IPS DF 4.7 (cell line): ENCODE measurements around the gene CCSAP.
"Not testable (repeated sequence)": the region's sequence is repeated elsewhere in the genome, so short reads cannot be mapped to it uniquely, and the experiment has no call there.

Source experiments
- DNase-seq: peaks from one replicate; pipeline ENCODE4 v3.0.0-alpha.2; 2013; ENCODE audit warnings: low spot score; ENCODE audit errors: extremely low read depth

CCSAP gene

GRCh38 chr1:229342656-229343569, at the start of gene CCSAP:
TSS of gene CCSAP (minus strand) at chr1:229343047. CDS start at chr1:229342465, 582 bp downstream.
- DNase-seq = no peak

- no peak for DNase-seq
Observed at GRCh38 chr1:229390130-229390529, 47.3 kb upstream of the CCSAP start.

GRCh38 chr1:229388897-229389580, 46.2 kb upstream of the CCSAP start:
- no peak for DNase-seq

DNA sequence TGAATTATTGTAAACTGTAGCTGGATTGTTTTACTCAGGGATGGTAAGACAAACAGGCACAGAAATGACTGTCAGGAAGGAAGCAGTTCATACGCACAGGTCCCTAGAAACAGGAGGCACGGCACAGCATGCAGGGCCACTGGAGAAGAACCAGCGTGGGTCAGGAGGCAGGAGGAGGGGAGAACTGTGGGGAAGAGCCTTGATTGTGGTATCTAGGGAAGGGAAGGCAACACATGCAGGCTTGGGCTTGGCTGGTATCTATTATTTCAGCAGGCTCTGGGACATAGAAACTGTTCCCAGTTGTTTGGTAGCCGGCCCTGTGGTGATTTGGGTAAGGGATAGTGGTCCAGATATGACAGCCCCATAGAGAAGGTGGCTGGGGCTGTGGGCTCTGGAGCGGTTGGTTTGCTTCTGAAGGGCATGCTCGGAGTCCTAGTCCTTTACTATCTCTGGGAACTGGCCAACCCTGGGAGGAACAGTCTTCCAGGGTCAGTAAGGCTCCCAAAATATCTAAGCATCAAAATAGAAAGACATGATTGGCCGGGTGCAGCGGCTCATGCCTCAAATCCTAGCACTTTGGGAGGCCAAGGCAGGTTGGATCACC, 43.1 kb upstream of the CCSAP start:
- DNase-seq = no peak

DNA sequence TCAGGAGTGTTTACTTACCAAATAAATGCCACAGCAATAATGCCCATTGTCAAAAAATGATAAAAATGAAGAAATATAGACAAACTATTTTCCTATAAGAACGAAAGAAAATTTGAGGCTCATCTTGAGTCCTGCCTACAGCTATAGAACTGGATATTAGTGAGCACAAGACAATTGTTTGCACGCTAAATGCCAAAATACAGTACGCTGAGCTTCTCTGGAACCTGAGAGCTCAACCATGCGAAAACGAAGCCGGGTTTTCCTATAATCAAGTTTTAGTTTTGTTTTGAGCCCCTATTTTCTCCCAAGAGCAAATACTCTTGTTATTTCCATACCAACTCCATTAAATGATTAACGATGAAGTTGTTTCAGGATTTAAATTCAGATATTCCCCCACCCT, 42.0 kb upstream of the CCSAP start:
- no peak for DNase-seq

- no peak for DNase-seq
Observed at GRCh38 chr1:229383961-229384360, 41.1 kb upstream of the CCSAP start.

- DNase-seq = no peak
Observed at GRCh38 chr1:229383188-229383587, 40.3 kb upstream of the CCSAP start.

DNA sequence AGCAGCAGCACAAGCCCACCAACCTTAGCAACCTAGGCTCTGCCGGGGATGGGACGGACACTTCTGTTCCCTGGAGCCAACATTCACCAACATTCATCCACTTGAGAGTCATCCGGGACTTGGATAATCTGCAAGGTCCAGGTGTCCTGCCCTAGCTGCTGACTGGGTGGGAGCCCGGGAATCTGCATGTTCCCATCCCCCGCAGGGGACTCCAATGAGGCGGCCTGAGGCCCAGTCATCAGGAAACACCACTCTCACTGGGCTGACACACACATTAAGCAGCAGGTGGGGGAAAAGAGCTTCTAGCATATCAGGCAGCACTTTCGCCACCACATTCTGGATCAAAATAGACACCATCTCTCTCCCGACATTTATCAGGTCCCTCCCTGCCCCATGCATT, 38.4 kb upstream of the CCSAP start:
- DNase-seq = no peak

GRCh38 chr1:229380536-229381160, 37.8 kb upstream of the CCSAP start:
- no peak for DNase-seq

- DNase-seq = no peak
Observed at GRCh38 chr1:229379846-229380245, 37.0 kb upstream of the CCSAP start.

GRCh38 chr1:229378586-229379367, 35.9 kb upstream of the CCSAP start:
- no peak for DNase-seq

GRCh38 chr1:229378035-229378434, 35.2 kb upstream of the CCSAP start:
- DNase-seq = not testable (repeated sequence)

DNA sequence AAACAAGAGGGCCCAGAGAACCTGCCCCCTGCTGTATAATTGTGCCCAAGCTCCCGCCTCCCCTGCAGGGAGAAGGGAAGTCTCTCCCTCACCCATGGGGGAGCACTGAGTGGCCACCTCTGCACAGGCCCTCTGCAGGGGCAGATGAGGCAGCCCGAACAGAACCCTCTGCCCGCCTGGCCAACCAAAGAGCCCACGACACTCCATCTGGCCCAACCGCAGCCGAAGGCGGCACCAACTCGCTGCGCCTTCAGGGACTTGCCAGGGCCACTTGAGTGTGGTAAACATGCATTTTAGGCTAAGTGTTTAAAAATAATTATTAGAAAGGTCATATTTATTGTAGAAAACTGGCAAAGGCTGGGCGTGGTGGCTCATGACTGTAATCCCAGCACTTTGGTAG, 34.6 kb upstream of the CCSAP start:
- DNase-seq = no peak

DNA sequence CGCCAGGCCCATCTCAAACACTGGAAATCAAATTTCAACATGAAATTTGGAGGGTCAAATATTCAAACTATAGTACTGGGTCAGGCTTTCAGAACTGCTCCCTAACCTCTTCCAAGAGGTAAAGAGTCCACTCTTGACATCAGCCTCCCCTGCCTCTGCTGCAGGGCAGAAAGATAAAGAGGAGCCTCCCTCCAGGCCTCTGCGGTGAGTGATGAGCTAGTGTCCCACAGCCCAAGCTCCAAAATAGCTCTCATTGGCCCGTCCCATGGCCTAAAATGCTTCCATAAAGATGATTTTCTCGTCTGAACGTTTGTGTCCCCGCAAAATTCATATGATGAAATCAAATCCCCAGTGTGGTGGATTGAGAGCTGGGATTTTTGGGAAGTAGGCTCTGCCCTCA, 33.7 kb upstream of the CCSAP start:
- no peak for DNase-seq

DNA sequence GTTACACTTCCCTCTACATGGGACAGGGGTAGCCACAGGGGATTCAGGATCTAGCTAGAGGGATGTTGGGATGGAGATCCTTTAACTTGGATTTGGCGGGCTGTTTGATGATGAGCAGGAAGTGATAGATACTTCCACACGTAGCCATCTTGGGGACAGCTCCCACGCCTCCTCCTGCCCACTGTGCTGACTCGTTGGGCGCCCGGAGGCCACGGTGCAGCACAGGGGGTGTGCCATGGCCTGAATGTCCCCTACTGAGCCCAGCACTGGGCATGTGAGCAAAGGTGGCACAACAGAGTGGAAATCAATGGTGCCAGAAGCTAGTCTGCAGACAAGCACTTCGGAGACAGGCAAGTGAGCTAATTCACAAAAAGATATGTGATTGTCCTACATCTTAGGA, 31.6 kb upstream of the CCSAP start:
- no peak for DNase-seq

- DNase-seq = no peak
Observed at GRCh38 chr1:229373395-229373794, 30.5 kb upstream of the CCSAP start.

DNA sequence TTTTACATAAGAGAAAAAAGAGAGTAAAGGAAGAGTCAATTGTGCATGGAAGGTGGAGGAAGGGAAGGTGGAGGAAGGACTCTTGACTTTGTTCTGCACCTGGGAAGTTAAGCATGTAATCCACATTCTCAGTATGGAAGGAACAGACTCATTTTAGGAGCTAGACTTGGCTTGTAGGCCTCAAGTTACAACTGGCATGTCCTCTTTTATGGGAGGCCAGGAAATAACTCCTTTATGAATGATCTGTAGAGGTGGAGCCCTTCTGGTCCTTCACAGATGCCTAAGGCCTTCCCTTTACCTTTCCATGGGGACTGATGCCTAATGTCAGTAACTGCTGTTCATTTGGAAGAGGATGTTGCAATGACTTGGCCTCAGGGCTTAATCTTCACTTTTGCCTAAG, 29.4 kb upstream of the CCSAP start:
- DNase-seq = no peak

DNA sequence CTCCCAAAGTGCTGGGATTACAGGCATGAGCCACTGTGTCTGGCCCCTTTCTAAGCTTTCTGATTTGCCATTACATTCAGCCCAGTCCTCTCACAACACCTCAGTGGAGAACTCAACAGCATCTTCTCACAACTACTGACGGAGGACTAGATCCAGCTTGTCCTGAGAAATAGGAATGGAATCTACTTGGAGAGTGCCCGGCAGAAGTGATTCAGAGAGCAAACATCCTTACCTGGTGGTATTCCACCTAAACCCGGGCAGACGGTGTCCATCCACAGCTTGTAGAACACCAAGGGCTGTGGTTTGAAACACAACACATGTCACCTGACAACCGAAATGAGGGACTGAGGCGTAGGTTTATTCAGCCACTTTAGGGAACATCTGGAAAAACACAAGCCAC, 28.8 kb upstream of the CCSAP start:
- no peak for DNase-seq

DNA sequence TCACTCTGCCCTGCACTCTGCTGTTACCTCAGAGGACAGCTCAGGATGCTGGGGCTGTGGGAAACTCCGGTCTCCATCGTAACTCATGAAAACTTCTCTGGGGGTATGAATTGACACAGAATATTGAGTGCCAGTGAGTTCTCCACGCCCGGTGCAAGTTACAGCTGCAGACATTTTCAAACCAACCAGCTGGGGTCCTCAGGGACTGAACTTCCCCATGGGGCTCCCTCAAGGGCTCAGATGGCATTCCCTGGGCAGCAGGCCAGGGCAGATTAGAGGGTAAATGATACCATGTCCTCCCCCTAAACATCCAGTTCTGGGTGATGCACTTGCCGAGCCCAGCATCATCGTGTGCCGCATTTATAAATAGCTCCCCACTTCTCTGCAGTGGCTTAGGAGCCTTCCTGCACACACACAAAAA, 27.8 kb upstream of the CCSAP start:
- no peak for DNase-seq

GRCh38 chr1:229368347-229368746, 25.5 kb upstream of the CCSAP start:
- DNase-seq = no peak

- DNase-seq = no peak
Observed at GRCh38 chr1:229365569-229365968, 22.7 kb upstream of the CCSAP start.
